GM12875 (cell line): Measurements from ENCODE around the gene TSPEAR.
"Not testable (repeated sequence)": the region's sequence is repeated elsewhere in the genome, so short reads cannot be mapped to it uniquely, and the experiment has no call there.

ENCODE experiments used
- H3K4me3 ChIP-seq: one replicate; pipeline ENCODE4 v1.5.1; 2011; ENCODE audit warnings: low read depth, low read length, control low read depth
- TF ChIP-seq, protein P1 (sequence below): IDR thresholded peaks from 2 replicates; pipeline ENCODE4 v1.5.1; 2011; ENCODE audit warnings: low read depth, mild to moderate bottlenecking, control low read depth, inconsistent platforms, low read length, moderate library complexity, borderline replicate concordance; ENCODE audit not compliant: insufficient read depth

Gene TSPEAR

DNA sequence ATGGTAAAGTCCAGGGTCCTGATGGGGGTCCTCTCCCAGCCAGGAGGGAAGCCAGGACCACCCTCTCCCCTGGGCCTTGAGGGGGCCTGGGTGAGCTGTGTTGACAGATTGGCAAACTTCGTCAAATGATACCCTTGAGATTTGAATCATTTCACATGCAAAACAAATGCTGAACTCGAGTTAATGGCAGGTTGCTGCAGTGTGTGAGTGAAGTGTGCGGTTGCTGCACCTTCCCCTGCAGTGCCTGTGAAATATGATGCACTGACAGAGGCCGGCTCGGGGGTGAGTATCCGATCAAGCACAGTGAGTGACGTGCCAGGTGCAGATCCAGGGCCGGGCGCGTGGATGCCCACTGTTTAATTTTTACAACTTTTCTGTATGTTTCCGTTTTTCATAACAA, 23.7 kb downstream of the TSPEAR start:
- TF ChIP-seq, protein P1, sequence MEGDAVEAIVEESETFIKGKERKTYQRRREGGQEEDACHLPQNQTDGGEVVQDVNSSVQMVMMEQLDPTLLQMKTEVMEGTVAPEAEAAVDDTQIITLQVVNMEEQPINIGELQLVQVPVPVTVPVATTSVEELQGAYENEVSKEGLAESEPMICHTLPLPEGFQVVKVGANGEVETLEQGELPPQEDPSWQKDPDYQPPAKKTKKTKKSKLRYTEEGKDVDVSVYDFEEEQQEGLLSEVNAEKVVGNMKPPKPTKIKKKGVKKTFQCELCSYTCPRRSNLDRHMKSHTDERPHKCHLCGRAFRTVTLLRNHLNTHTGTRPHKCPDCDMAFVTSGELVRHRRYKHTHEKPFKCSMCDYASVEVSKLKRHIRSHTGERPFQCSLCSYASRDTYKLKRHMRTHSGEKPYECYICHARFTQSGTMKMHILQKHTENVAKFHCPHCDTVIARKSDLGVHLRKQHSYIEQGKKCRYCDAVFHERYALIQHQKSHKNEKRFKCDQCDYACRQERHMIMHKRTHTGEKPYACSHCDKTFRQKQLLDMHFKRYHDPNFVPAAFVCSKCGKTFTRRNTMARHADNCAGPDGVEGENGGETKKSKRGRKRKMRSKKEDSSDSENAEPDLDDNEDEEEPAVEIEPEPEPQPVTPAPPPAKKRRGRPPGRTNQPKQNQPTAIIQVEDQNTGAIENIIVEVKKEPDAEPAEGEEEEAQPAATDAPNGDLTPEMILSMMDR, result no peak

GRCh38 chr21:44686843-44687561, 24.4 kb downstream of the TSPEAR start:
- TF ChIP-seq, protein P1, result no peak

More for the DNA sequence above, 23.7 kb downstream of the TSPEAR start:
- no peak overlapping the region for H3K4me3 ChIP-seq

DNA sequence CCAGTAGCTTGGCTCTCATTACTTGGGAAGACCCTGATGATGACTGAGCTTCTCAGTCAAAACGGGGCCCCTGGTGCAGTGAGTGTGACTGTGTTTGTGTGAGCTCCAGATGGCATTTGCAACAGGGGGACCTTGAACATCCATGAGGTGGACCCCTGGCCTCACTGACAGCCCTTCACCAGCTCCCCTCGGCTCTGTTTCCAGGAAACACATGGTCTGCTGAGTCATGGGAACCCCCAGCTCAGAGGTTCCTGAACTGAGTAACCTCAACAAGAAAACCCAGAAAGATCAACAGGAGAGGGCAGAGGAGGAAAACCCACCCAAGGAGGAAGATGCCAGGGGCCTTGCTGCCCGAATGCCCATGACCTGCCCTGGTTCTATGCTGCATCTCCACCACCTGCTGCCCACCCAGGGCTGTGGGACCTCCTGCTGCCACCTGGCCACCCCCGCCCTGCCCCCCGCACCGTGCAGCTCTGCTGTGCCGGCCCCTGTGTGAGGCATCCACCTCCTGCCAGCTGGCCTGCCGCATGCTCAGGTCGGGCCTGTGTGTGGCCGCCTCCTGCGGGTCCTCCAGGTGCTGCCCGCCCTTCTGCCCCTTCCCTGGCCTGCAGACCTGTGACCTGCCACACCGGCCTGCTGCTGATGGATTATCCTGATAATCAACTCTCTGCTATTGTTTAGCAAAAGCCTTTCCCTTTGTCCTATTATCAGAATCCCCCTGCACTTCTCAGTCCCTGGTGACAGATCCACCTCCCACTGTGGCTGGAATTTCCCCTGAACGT, 25.2 kb downstream of the TSPEAR start:
- TF ChIP-seq, protein P1, result no peak
- H3K4me3 ChIP-seq, result no peak overlapping the region

More at GRCh38 chr21:44686843-44687561, 24.4 kb downstream of the TSPEAR start:
- H3K4me3 ChIP-seq, result no peak overlapping the region

DNA sequence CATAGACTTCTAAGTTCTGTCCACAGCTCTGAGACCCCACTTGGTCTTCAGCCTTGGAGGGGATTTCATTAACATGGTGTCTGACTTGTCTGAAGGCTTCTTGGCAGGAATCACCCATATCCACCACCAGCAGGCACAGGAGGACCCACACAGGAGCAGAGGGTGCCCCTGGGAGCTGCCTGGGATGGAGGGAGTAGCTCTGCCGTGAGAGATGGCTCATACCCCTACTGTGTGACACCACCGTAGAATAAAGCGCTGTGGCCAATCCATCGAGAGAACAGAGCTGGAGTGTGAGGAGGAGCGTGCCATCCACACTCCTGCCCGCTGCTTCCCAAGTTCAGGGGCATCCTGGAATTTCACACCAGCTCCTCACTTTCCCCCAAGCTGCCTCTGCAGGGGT, 26.3 kb downstream of the TSPEAR start:
- not testable (repeated sequence) for H3K4me3 ChIP-seq

- TF ChIP-seq, protein P1, result no peak
- H3K4me3 ChIP-seq, result no peak overlapping the region
These were observed 26.9 kb downstream of the TSPEAR start for GRCh38 chr21:44684483-44684882.

DNA sequence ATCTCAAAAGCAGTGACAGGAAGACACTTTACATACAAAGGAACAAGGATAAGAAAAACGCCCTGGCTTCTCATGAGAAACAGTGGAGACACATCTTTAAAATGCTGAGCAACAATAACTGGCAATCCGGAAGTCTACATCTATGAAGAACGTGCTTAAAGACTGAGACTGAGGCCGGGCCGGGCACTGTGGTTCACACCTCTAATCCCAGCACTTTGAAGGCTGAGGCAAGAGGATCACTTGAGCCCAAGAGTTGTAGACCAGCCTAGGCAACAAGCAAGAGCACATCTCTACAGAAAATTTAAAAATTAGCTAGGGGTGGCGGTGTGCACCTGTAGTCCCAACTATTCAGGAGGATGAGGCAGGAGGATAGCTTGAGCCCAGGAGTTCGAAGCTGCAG, 27.3 kb downstream of the TSPEAR start:
- TF ChIP-seq, protein P1, result no peak
- H3K4me3 ChIP-seq, result no peak overlapping the region

GRCh38 chr21:44682580-44683151, 28.7 kb downstream of the TSPEAR start:
- H3K4me3 ChIP-seq, result no peak overlapping the region
- TF ChIP-seq, protein P1, result no peak
